HepG2 (cell line): ENCODE measurements around the gene EPB41L1. TPM values are rescaled to one million over a fixed set of nuclear protein-coding genes. Genes with fewer than 3 reads are reported as not detected.

Source experiments
- BCL6 ChIP-seq: IDR thresholded peaks from 2 replicates; pipeline ENCODE4 v1.6.1; 2016; ENCODE audit warnings: missing genetic modification reagents, missing compliant biosample characterization
- GABPA ChIP-seq, 2 experiments: IDR thresholded peaks; 2 replicates each; pipeline ENCODE4 v1.6.1; 2011 to 2016; ENCODE audit warnings: low read depth in 2 of 2, low read length in 1 of 2, missing biosample characterization in 1 of 2, missing genetic modification characterization in 1 of 2
- IRF2 ChIP-seq: IDR thresholded peaks from 2 replicates; pipeline ENCODE4 v1.6.1; 2018; ENCODE audit warnings: missing genetic modification reagents, missing compliant biosample characterization
- JUN ChIP-seq: sonication (generic); formaldehyde crosslinking; IDR thresholded peaks from 2 replicates; pipeline ENCODE4 v1.4.0; 2020; ENCODE audit warnings: mild to moderate bottlenecking, missing genetic modification reagents
- KAT8 ChIP-seq: IDR thresholded peaks from 2 replicates; pipeline ENCODE4 v1.6.1; 2016; ENCODE audit warnings: missing genetic modification reagents, missing compliant biosample characterization
- KDM2A ChIP-seq: sonication (generic); formaldehyde crosslinking; IDR thresholded peaks from 2 replicates; pipeline ENCODE4 v1.4.0; 2020; ENCODE audit warnings: low read depth, missing genetic modification reagents, borderline replicate concordance
- MXD4 ChIP-seq: IDR thresholded peaks from 2 replicates; pipeline ENCODE4 v1.6.1; 2016; ENCODE audit warnings: mild to moderate bottlenecking, missing biosample characterization, missing genetic modification reagents
- NCOA1 ChIP-seq: sonication (generic); formaldehyde crosslinking; IDR thresholded peaks from 2 replicates; pipeline ENCODE4 v1.9.0; 2021; ENCODE audit warnings: missing genetic modification reagents
- NFYC ChIP-seq: IDR thresholded peaks from 2 replicates; pipeline ENCODE4 v1.6.1; 2016; ENCODE audit warnings: missing genetic modification reagents, missing compliant biosample characterization
- NONO ChIP-seq, 2 experiments: fragments of 450-650 bp in 1 of 2; sonication (generic) in 1 of 2; formaldehyde crosslinking in 1 of 2; IDR thresholded peaks in 1 of 2; conservative IDR thresholded peaks in 1 of 2; 2 replicates each; pipeline versions ENCODE4 v1.6.1 to v1.8.0; 2017 to 2022; ENCODE audit warnings: mild to moderate bottlenecking in 1 of 2, missing genetic modification reagents in 1 of 2, moderate library complexity in 1 of 2
- RXRA ChIP-seq: sonication (generic); formaldehyde crosslinking; IDR thresholded peaks from 2 replicates; pipeline ENCODE4 v1.5.1; 2020; ENCODE audit warnings: missing genetic modification reagents
- SMAD3 ChIP-seq: sonication (generic); formaldehyde crosslinking; IDR thresholded peaks from 2 replicates; pipeline ENCODE4 v1.4.0; 2020; ENCODE audit warnings: missing genetic modification reagents
- SPEN ChIP-seq: sonication (generic); formaldehyde crosslinking; IDR thresholded peaks from 2 replicates; pipeline ENCODE4 v1.5.1; 2020; ENCODE audit warnings: low read depth, mild to moderate bottlenecking, missing genetic modification reagents
- SRSF4 ChIP-seq: fragments of 200-400 bp; formaldehyde crosslinking; IDR thresholded peaks from one replicate; pipeline ENCODE4 v1.6.1; 2018; ENCODE audit warnings: mild to moderate bottlenecking, low read depth, low read length, moderate library complexity; ENCODE audit not compliant: poor library complexity, severe bottlenecking
- TBP ChIP-seq: sonication (generic); formaldehyde crosslinking; IDR thresholded peaks from 2 replicates; pipeline ENCODE4 v1.5.0; 2020; ENCODE audit warnings: missing genetic modification reagents
- ZFY ChIP-seq: sonication (generic); formaldehyde crosslinking; IDR thresholded peaks from 2 replicates; pipeline ENCODE4 v1.4.0; 2020; ENCODE audit warnings: missing genetic modification reagents
- ZKSCAN5 ChIP-seq: sonication (generic); formaldehyde crosslinking; IDR thresholded peaks from 2 replicates; pipeline ENCODE4 v1.5.1; 2020; ENCODE audit warnings: mild to moderate bottlenecking, missing genetic modification reagents
- ZKSCAN8 ChIP-seq: IDR thresholded peaks from 2 replicates; pipeline ENCODE4 v1.6.1; 2016; ENCODE audit warnings: borderline replicate concordance, missing genetic modification reagents, missing compliant biosample characterization
- ZNF264 ChIP-seq: sonication (generic); formaldehyde crosslinking; IDR thresholded peaks from 2 replicates; pipeline ENCODE4 v1.4.0; 2020; ENCODE audit warnings: missing genetic modification reagents
- ZNF326 ChIP-seq: sonication (generic); formaldehyde crosslinking; IDR thresholded peaks from 2 replicates; pipeline ENCODE4 v1.4.0; 2020; ENCODE audit warnings: missing genetic modification reagents, borderline replicate concordance
- ZNF331 ChIP-seq: sonication (generic); formaldehyde crosslinking; IDR thresholded peaks from 2 replicates; pipeline ENCODE4 v1.4.0; 2020; ENCODE audit warnings: missing genetic modification reagents
- ZNF629 ChIP-seq: sonication (generic); formaldehyde crosslinking; conservative IDR thresholded peaks from 2 replicates; pipeline ENCODE4 v1.5.0; 2020; ENCODE audit warnings: missing genetic modification reagents
- ZNF674 ChIP-seq: sonication (generic); formaldehyde crosslinking; IDR thresholded peaks from 2 replicates; pipeline ENCODE4 v1.5.0; 2020; ENCODE audit warnings: low read depth, mild to moderate bottlenecking, missing genetic modification reagents
- ZNF850 ChIP-seq: sonication (generic); formaldehyde crosslinking; conservative IDR thresholded peaks from 2 replicates; pipeline ENCODE4 v1.9.0; 2021; ENCODE audit warnings: mild to moderate bottlenecking, missing genetic modification reagents
- ZNF891 ChIP-seq: sonication (generic); formaldehyde crosslinking; IDR thresholded peaks from 2 replicates; pipeline ENCODE4 v1.5.0; 2020; ENCODE audit warnings: mild to moderate bottlenecking, missing genetic modification reagents
- polyA plus RNA-seq, 8 experiments: library from polyadenylated mRNA; depleted of rRNA in 3 of 8; stranded (reverse) in 7 of 8; unstranded in 1 of 8; fragments of >200 nt; fragmentation: Illumina TruSeq in 4 of 8; extraction: Trizol in 4 of 8; gene quantifications; 2 replicates each; pipeline versions ENCODE4 v1.2.1 to v1.2.3, GENCODE V29; 2011 to 2016; ENCODE audit warnings: low read depth in 4 of 8, missing spikeins in 1 of 8, mixed read lengths in 1 of 8; ENCODE audit not compliant: insufficient read depth in 1 of 8
- total RNA-seq, 5 experiments: library from RNA; depleted of rRNA; stranded (reverse); fragments of >200 nt; fragmentation: Illumina TruSeq; extraction: Trizol; gene quantifications; 2 replicates each; pipeline ENCODE4 v1.2.3, GENCODE V29; 2016; ENCODE audit warnings: low read depth in 1 of 5
- TF ChIP-seq, protein P1 (sequence below): sonication (generic); formaldehyde crosslinking; IDR thresholded peaks from 2 replicates; pipeline ENCODE4 v1.4.0; 2020; ENCODE audit warnings: missing genetic modification reagents, borderline replicate concordance
- TF ChIP-seq, protein P2 (sequence below): sonication (generic); formaldehyde crosslinking; IDR thresholded peaks from 2 replicates; pipeline ENCODE4 v1.4.0; 2020; ENCODE audit warnings: low read depth, mild to moderate bottlenecking, missing genetic modification reagents

EPB41L1 gene
- total and polyA plus RNA-seq, 2 of the 13 experiments (the other 11 are each of a cell fraction or from before 2014, with no cell fraction given) = 16.7 to 39.0 TPM

DNA sequence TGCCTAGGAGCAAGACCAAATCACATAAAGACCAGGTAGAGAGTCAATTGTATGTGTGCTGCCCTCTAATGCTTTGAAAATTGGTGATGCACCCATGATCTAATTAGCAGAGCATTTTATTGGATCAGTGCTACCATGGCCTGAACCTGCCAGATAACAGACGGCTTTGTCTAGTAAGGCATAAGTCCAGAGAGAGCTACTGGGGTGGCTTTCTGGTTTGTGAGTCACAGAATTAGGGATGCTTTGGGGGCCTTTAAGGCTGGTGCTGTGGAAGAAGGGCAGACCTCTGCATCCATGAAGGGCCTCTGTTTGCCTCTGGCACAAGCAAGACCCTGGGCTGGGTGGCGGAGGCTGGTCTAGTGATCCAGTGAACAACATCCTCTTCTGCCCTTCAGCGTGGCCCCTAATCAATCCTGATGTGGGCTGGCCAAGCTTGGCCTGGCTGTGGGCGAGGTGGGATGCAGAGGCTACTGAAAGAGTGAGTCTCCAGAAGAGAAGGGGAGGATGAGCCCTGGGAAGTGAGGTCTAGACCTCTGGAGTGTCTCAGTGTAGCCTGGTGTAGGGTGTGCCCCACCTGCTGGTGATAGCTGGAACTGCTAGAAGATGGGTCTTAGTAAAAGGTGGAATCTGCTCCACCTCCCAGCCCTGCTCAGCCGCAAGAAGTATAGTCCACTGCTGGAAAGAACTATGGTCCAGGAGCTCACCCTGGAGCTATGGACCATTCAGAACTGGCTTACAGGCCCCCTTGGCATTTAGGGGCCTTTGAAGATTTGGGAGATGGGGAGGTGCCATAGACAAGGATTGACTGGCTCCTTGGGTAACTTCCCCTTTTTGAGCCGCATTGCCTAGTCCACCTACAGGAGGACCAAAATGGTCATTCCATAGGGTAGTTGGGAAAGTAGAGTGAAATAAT lies 45.1 kb downstream of the EPB41L1 start (continued):
- TF ChIP-seq, protein P1, sequence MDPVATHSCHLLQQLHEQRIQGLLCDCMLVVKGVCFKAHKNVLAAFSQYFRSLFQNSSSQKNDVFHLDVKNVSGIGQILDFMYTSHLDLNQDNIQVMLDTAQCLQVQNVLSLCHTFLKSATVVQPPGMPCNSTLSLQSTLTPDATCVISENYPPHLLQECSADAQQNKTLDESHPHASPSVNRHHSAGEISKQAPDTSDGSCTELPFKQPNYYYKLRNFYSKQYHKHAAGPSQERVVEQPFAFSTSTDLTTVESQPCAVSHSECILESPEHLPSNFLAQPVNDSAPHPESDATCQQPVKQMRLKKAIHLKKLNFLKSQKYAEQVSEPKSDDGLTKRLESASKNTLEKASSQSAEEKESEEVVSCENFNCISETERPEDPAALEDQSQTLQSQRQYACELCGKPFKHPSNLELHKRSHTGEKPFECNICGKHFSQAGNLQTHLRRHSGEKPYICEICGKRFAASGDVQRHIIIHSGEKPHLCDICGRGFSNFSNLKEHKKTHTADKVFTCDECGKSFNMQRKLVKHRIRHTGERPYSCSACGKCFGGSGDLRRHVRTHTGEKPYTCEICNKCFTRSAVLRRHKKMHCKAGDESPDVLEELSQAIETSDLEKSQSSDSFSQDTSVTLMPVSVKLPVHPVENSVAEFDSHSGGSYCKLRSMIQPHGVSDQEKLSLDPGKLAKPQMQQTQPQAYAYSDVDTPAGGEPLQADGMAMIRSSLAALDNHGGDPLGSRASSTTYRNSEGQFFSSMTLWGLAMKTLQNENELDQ (CRISPR knock-in tag) = no peak
- TF ChIP-seq ZKSCAN5 (CRISPR knock-in tag) = no peak
- 0 out of 2 replicates have a peak, but pooled peaks have one; percentile 53 for TF ChIP-seq ZNF891
- peak; percentile 51 for TF ChIP-seq RXRA
- no peak for TF ChIP-seq GABPA (IDR thresholded peaks at IDR 0.05; ENCODE audit: low read depth, low read length)
- no peak for TF ChIP-seq GABPA (CRISPR knock-in tag; IDR thresholded peaks at IDR 0.05; ENCODE audit: low read depth)
- no peak for TF ChIP-seq ZNF331
- TF ChIP-seq SRSF4 = no peak
- no peak for TF ChIP-seq TBP (CRISPR knock-in tag)
- TF ChIP-seq ZNF264 (CRISPR knock-in tag) = no peak
- peak; percentile 61 for TF ChIP-seq KDM2A
- TF ChIP-seq IRF2 (CRISPR knock-in tag) = peak; percentile 80
- TF ChIP-seq SMAD3 (CRISPR knock-in tag) = peak; percentile 88
- TF ChIP-seq NONO (IDR thresholded peaks at IDR 0.05) = no peak
- 0 out of 2 replicates have a peak, but pooled peaks have one; percentile 33 for TF ChIP-seq NONO (CRISPR knock-in tag; conservative IDR thresholded peaks at IDR 0.05)
- TF ChIP-seq ZNF629 (CRISPR knock-in tag) = no peak
- peak; percentile 14; the same call in 1 of the 2 replicates for TF ChIP-seq ZFY
- TF ChIP-seq JUN (CRISPR knock-in tag) = peak; percentile 51; the same call in 1 of the 2 replicates
- TF ChIP-seq MXD4 (CRISPR knock-in tag) = peak; percentile 73; the same call in 1 of the 2 replicates
- TF ChIP-seq ZKSCAN8 (CRISPR knock-in tag) = peak; percentile 42; the same call in 1 of the 2 replicates
- TF ChIP-seq KAT8 (CRISPR knock-in tag) = peak; percentile 78; the same call in 1 of the 2 replicates
- TF ChIP-seq ZNF326 = no peak
- no peak for TF ChIP-seq ZNF850 (CRISPR knock-in tag)
- TF ChIP-seq ZNF674 = no peak
- TF ChIP-seq, protein P2, sequence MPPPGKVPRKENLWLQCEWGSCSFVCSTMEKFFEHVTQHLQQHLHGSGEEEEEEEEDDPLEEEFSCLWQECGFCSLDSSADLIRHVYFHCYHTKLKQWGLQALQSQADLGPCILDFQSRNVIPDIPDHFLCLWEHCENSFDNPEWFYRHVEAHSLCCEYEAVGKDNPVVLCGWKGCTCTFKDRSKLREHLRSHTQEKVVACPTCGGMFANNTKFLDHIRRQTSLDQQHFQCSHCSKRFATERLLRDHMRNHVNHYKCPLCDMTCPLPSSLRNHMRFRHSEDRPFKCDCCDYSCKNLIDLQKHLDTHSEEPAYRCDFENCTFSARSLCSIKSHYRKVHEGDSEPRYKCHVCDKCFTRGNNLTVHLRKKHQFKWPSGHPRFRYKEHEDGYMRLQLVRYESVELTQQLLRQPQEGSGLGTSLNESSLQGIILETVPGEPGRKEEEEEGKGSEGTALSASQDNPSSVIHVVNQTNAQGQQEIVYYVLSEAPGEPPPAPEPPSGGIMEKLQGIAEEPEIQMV = no peak; the same call in 1 of the 2 replicates
- peak; percentile 13; the same call in 1 of the 2 replicates for TF ChIP-seq NFYC (CRISPR knock-in tag)
- peak; percentile 68; the same call in 1 of the 2 replicates for TF ChIP-seq SPEN (CRISPR knock-in tag)
- TF ChIP-seq BCL6 (CRISPR knock-in tag) = peak; percentile 23; the same call in 1 of the 2 replicates
- TF ChIP-seq NCOA1 (CRISPR knock-in tag) = no peak
